Measurements from ENCODE around the gene SORCS2.

DNA sequence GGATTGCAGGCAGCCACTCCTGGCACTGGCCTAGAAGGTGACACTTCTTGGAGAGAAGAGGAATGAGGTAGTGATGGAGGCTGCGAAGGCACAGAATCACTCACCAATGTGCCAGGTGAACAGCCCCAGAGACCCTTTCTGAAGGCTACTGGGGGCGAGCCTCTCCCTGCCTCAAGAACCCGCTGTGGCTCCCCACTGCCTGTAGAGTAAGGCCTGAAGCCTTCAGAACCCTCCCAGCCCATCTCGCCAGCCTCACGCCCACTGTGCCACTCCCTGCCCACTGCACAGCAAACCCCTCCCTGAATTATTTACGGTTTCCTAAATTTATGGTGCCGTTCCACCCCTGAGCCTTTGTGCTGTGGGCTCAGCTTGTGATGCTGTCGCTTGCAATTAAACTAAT, 24.2 kb upstream of the SORCS2 start:
- no peak for TF ChIP-seq CTCF (tag by site-specific recombination; IDR thresholded peaks at IDR 0.05)
- TF ChIP-seq ZBTB1 (tag by site-specific recombination; IDR thresholded peaks at IDR 0.05), result no peak
- no peak for TF ChIP-seq ZNF513 (tag by site-specific recombination; IDR thresholded peaks at IDR 0.05)
- TF ChIP-seq YY1 (tag by site-specific recombination; IDR thresholded peaks at IDR 0.05), result no peak
- TF ChIP-seq ZNF132 (tag by site-specific recombination; IDR thresholded peaks at IDR 0.05; ENCODE audit: borderline replicate concordance), result no peak
- TF ChIP-seq PRDM1 (tag by site-specific recombination; IDR thresholded peaks at IDR 0.05), result no peak
- no peak for TF ChIP-seq ZNF221 (tag by site-specific recombination; IDR thresholded peaks at IDR 0.05; ENCODE audit: borderline replicate concordance)

Data from HEK293 (cell line).